ENCODE measurements around the gene ADCY9. TPM values are rescaled to one million over a fixed set of nuclear protein-coding genes. Genes with fewer than 3 reads are reported as not detected.
"Not testable (repeated sequence)": the region's sequence is repeated elsewhere in the genome, so short reads cannot be mapped to it uniquely, and the experiment has no call there.

Gene ADCY9
- total RNA-seq, 1 experiment from 2014 or later, result 8.3 TPM

- in situ Hi-C loops (cut with HindIII; ENCODE audit: low pct_unique_long_range_greater_than_20kb, low sequenced_read_pairs), result no loop called here
- no peak for DNase-seq (ENCODE audit: low read depth, low spot score)
Measured at GRCh38 chr16:3938471-3938842, 177.8 kb downstream of the ADCY9 start.

- DNase-seq (ENCODE audit: low read depth, low spot score), result no peak
- in situ Hi-C loops (cut with HindIII; ENCODE audit: low pct_unique_long_range_greater_than_20kb, low sequenced_read_pairs), result no loop called here
Measured at GRCh38 chr16:3937066-3937875, 179.0 kb downstream of the ADCY9 start.

- in situ Hi-C loops (cut with HindIII; ENCODE audit: low pct_unique_long_range_greater_than_20kb, low sequenced_read_pairs), result no loop called here
- no peak for DNase-seq (ENCODE audit: low read depth, low spot score)
Measured at GRCh38 chr16:3935921-3936320, 180.3 kb downstream of the ADCY9 start.

GRCh38 chr16:3934491-3935181, 181.6 kb downstream of the ADCY9 start:
- in situ Hi-C loops (cut with HindIII; ENCODE audit: low pct_unique_long_range_greater_than_20kb, low sequenced_read_pairs), result no loop called here
- DNase-seq (ENCODE audit: low read depth, low spot score), result no peak

- in situ Hi-C loops (cut with HindIII; ENCODE audit: low pct_unique_long_range_greater_than_20kb, low sequenced_read_pairs); DNase-seq (ENCODE audit: low read depth, low spot score): not testable (repeated sequence)
Measured at GRCh38 chr16:3927147-3927546, 189.1 kb downstream of the ADCY9 start.

GRCh38 chr16:3924763-3925162, 191.5 kb downstream of the ADCY9 start:
- in situ Hi-C loops (cut with HindIII; ENCODE audit: low pct_unique_long_range_greater_than_20kb, low sequenced_read_pairs), result no loop called here
- DNase-seq (ENCODE audit: low read depth, low spot score), result no peak

- in situ Hi-C loops (cut with HindIII; ENCODE audit: low pct_unique_long_range_greater_than_20kb, low sequenced_read_pairs), result no loop called here
- no peak for DNase-seq (ENCODE audit: low read depth, low spot score)
Measured at GRCh38 chr16:3922241-3922640, 194.0 kb downstream of the ADCY9 start.

- no peak for DNase-seq (ENCODE audit: low read depth, low spot score)
Measured at GRCh38 chr16:3920206-3920605, 196.0 kb downstream of the ADCY9 start.

GRCh38 chr16:3919413-3919812, 196.8 kb downstream of the ADCY9 start:
- in situ Hi-C loops (cut with HindIII; ENCODE audit: low pct_unique_long_range_greater_than_20kb, low sequenced_read_pairs), result no loop called here
- no peak for DNase-seq (ENCODE audit: low read depth, low spot score)

More at GRCh38 chr16:3920206-3920605, 196.0 kb downstream of the ADCY9 start:
- in situ Hi-C loops (cut with HindIII; ENCODE audit: low pct_unique_long_range_greater_than_20kb, low sequenced_read_pairs), result no loop called here

GRCh38 chr16:3915426-3916260, 200.6 kb downstream of the ADCY9 start:
- DNase-seq (ENCODE audit: low read depth, low spot score), result no peak
- in situ Hi-C loops (cut with HindIII; ENCODE audit: low pct_unique_long_range_greater_than_20kb, low sequenced_read_pairs), result no loop called here

GRCh38 chr16:3912897-3913296, 203.3 kb downstream of the ADCY9 start:
- no peak for DNase-seq (ENCODE audit: low read depth, low spot score)
- in situ Hi-C loops (cut with HindIII; ENCODE audit: low pct_unique_long_range_greater_than_20kb, low sequenced_read_pairs), result no loop called here

Small RNA genes lying within 50 kb of the gene (small RNA-seq; reads per million reads assigned to genes)
- gene AC009171.1, result 0 reads per million in 2 experiments

Other genes with a start within 250 kb of the ADCY9 start
- gene CREBBP, start 235.7 kb downstream of the ADCY9 start, total RNA-seq (2014; rRNA removed; shearing (Covaris generic)), result 6.0 and 8.6 TPM in 2 replicates
- gene SRL, start 125.6 kb upstream of the ADCY9 start, total RNA-seq (2014; rRNA removed; shearing (Covaris generic)), result not detected in 2 replicates
- gene TFAP4, start 156.6 kb upstream of the ADCY9 start, total RNA-seq (2014; rRNA removed; shearing (Covaris generic)), result 14.8 and 20.5 TPM in 2 replicates
- gene GLIS2, start 199.6 kb upstream of the ADCY9 start, total RNA-seq (2014; rRNA removed; shearing (Covaris generic)), result 0.18 TPM in 1 of 2 replicates, not detected in the other
- 49.8 and 57.1 TPM in 2 replicates for gene PAM16, start 234.9 kb upstream of the ADCY9 start, total RNA-seq (2014; rRNA removed; shearing (Covaris generic))

Measured in SK-MEL-5 (cell line).